ENCODE data around the gene UGT2B17. TPM values are rescaled to one million over a fixed set of nuclear protein-coding genes. Genes with fewer than 3 reads are reported as not detected.
A peak's percentile ranks its signal among the peaks of the same experiment; 100 is the strongest.
"Not testable (repeated sequence)": the region's sequence is repeated elsewhere in the genome, so short reads cannot be mapped to it uniquely, and the experiment has no call there.

Gene UGT2B17
- total RNA-seq, 2 experiments from 2014 or later, result not detected

- H3K9me3 Mint-ChIP-seq (ENCODE audit: insufficient read depth); POLR2A ChIA-PET; H3K4me1 Mint-ChIP-seq (ENCODE audit: low read depth); H3K36me3 Mint-ChIP-seq (ENCODE audit: low read depth); ATAC-seq; DNase-seq; H3K4me3 Mint-ChIP-seq; H3K27ac Mint-ChIP-seq; H3K27me3 Mint-ChIP-seq (ENCODE audit: low read depth); CTCF ChIA-PET: not testable (repeated sequence)
These were observed 72.7 kb downstream of the UGT2B17 start for GRCh38 chr4:68503462-68503861.

GRCh38 chr4:68499021-68499420 is 77.1 kb downstream of the UGT2B17 start:
- no peak overlapping the region for H3K27ac Mint-ChIP-seq
- H3K36me3 Mint-ChIP-seq (ENCODE audit: low read depth), result no peaks in the 10 kb centered on the region
- ChIA-PET CTCF (interaction anchor here (1.0 to 1.5 kb wide), 3 partner anchors 10 to 227 kb away, joined by 3 to 6 read pairs (median 5); no protein-coding TSS in a partner anchor), POLR2A (no interaction called here)
- no peak for DNase-seq
- no peak for ATAC-seq
- H3K4me1 Mint-ChIP-seq (ENCODE audit: low read depth), result peaks cover 3% of the 10 kb centered on the region
- H3K4me3 Mint-ChIP-seq, result no peak overlapping the region
- no peaks in the 10 kb centered on the region for H3K9me3 Mint-ChIP-seq (ENCODE audit: insufficient read depth)
- H3K27me3 Mint-ChIP-seq (ENCODE audit: low read depth), result peaks cover 3% of the 10 kb centered on the region

- peaks cover 3% of the 10 kb centered on the region for H3K27me3 Mint-ChIP-seq (ENCODE audit: low read depth)
- ChIA-PET POLR2A (no interaction called here), CTCF (interaction anchor here (0.9 to 1.5 kb wide), 4 partner anchors 9 to 227 kb away, joined by 3 to 6 read pairs (median 4); no protein-coding TSS in a partner anchor)
- H3K4me1 Mint-ChIP-seq (ENCODE audit: low read depth), result peaks cover 3% of the 10 kb centered on the region
- ATAC-seq (peak; percentile 77), DNase-seq (peak; percentile 77)
- no peaks in the 10 kb centered on the region for H3K9me3 Mint-ChIP-seq (ENCODE audit: insufficient read depth)
- no peak overlapping the region for H3K27ac Mint-ChIP-seq
- H3K4me3 Mint-ChIP-seq, result no peak overlapping the region
- no peaks in the 10 kb centered on the region for H3K36me3 Mint-ChIP-seq (ENCODE audit: low read depth)
These were observed 77.6 kb downstream of the UGT2B17 start for GRCh38 chr4:68498413-68499007.

GRCh38 chr4:68494688-68495087 is 81.4 kb downstream of the UGT2B17 start:
- Mint-ChIP-seq H3K4me1 (ENCODE audit: low read depth) (peaks cover 3% of the 10 kb centered on the region), H3K4me3 (no peak overlapping the region), H3K27ac (no peak overlapping the region), H3K27me3 (ENCODE audit: low read depth) (peaks cover 3% of the 10 kb centered on the region), H3K9me3 (ENCODE audit: insufficient read depth) (no peaks in the 10 kb centered on the region), H3K36me3 (ENCODE audit: low read depth) (no peaks in the 10 kb centered on the region)
- ChIA-PET CTCF (interaction anchor here (1.2 kb wide), 1 partner anchor 119 kb away, joined by 3 read pairs; no protein-coding TSS in a partner anchor), POLR2A (no interaction called here)
- ATAC-seq, result no peak
- DNase-seq, result no peak

GRCh38 chr4:68490826-68491457 is 85.2 kb downstream of the UGT2B17 start:
- CTCF ChIA-PET, result no interaction called here
- Mint-ChIP-seq H3K9me3 (ENCODE audit: insufficient read depth) (no peaks in the 10 kb centered on the region), H3K4me3 (no peak overlapping the region), H3K27ac (no peak overlapping the region), H3K27me3 (ENCODE audit: low read depth) (no peaks in the 10 kb centered on the region), H3K4me1 (ENCODE audit: low read depth) (peaks cover 3% of the 10 kb centered on the region), H3K36me3 (ENCODE audit: low read depth) (no peaks in the 10 kb centered on the region)
- ATAC-seq (no peak), DNase-seq (no peak)
- POLR2A ChIA-PET, result no interaction called here

- peaks cover 1% of the 10 kb centered on the region for H3K4me1 Mint-ChIP-seq (ENCODE audit: low read depth)
- no peak for DNase-seq
- H3K9me3 Mint-ChIP-seq (ENCODE audit: insufficient read depth), result no peaks in the 10 kb centered on the region
- H3K27me3 Mint-ChIP-seq (ENCODE audit: low read depth), result no peaks in the 10 kb centered on the region
- no peak overlapping the region for H3K4me3 Mint-ChIP-seq
- POLR2A ChIA-PET, result no interaction called here
- ATAC-seq, result no peak
- no peak overlapping the region for H3K27ac Mint-ChIP-seq
- H3K36me3 Mint-ChIP-seq (ENCODE audit: low read depth), result no peaks in the 10 kb centered on the region
- CTCF ChIA-PET, result interaction anchor here (2.5 kb wide), 1 partner anchor 9 kb away, joined by 6 read pairs; no protein-coding TSS in a partner anchor
These were observed 86.8 kb downstream of the UGT2B17 start for GRCh38 chr4:68489338-68489737.

Other genes starting within 250 kb of the UGT2B17 start
- gene YTHDC1, start 226.2 kb downstream of the UGT2B17 start, total RNA-seq, result 10 to 100 TPM; 69.3 to 70.3 TPM
- gene TMPRSS11E, start 128.9 kb downstream of the UGT2B17 start, total RNA-seq, result not detected
- not detected for gene UGT2B15, start 94.3 kb upstream of the UGT2B17 start, total RNA-seq
- not detected for gene UGT2B10, start 239.7 kb upstream of the UGT2B17 start, total RNA-seq